ENCODE data around the gene ETV5.

ETV5 gene

GRCh38 chr3:186094696-186095425 is 14.0 kb downstream of the ETV5 start:
- DNase-seq, result no peak

- no peak for DNase-seq
Observed at GRCh38 chr3:186094271-186094670, 14.6 kb downstream of the ETV5 start.

- DNase-seq, result no peak
Observed at GRCh38 chr3:186093271-186093900, 15.5 kb downstream of the ETV5 start.

- no peak for DNase-seq
Observed at GRCh38 chr3:186092360-186093070, 16.4 kb downstream of the ETV5 start.

GRCh38 chr3:186090901-186091300 is 18.0 kb downstream of the ETV5 start:
- DNase-seq, result no peak

GRCh38 chr3:186088335-186088734 is 20.6 kb downstream of the ETV5 start:
- no peak for DNase-seq

GRCh38 chr3:186084264-186084663 is 24.6 kb downstream of the ETV5 start:
- no peak for DNase-seq

GRCh38 chr3:186083746-186084145 is 25.1 kb downstream of the ETV5 start:
- no peak for DNase-seq

GRCh38 chr3:186082150-186082549 is 26.7 kb downstream of the ETV5 start:
- no peak for DNase-seq

GRCh38 chr3:186081678-186082077 is 27.2 kb downstream of the ETV5 start:
- no peak for DNase-seq

GRCh38 chr3:186080849-186081438 is 27.9 kb downstream of the ETV5 start:
- DNase-seq, result no peak

GRCh38 chr3:186079925-186080324 is 29.0 kb downstream of the ETV5 start:
- DNase-seq, result no peak

GRCh38 chr3:186077466-186077865 is 31.4 kb downstream of the ETV5 start:
- no peak for DNase-seq

GRCh38 chr3:186075931-186076567 is 32.8 kb downstream of the ETV5 start:
- DNase-seq, result no peak

GRCh38 chr3:186075489-186075888 is 33.4 kb downstream of the ETV5 start:
- DNase-seq, result peak; percentile 13

- DNase-seq, result no peak
Observed at GRCh38 chr3:186073641-186074040, 35.2 kb downstream of the ETV5 start.

GRCh38 chr3:186070996-186071395 is 37.9 kb downstream of the ETV5 start:
- no peak for DNase-seq

- no peak for DNase-seq
Observed at GRCh38 chr3:186070550-186070949, 38.3 kb downstream of the ETV5 start.

GRCh38 chr3:186070133-186070532 is 38.8 kb downstream of the ETV5 start:
- DNase-seq, result no peak

- no peak for DNase-seq
Observed at GRCh38 chr3:186069199-186069598, 39.7 kb downstream of the ETV5 start.

- DNase-seq, result no peak
Observed at GRCh38 chr3:186068243-186068552, 40.7 kb downstream of the ETV5 start.

GRCh38 chr3:186067360-186068242 is 41.3 kb downstream of the ETV5 start:
- no peak for DNase-seq

Data from EL (cell line).